AG08395 (cell line): ENCODE results near the gene SOX13.
A peak's percentile ranks its signal among the peaks of the same experiment; 100 is the strongest.

Experiments
- DNase-seq: peaks from one replicate; pipeline ENCODE4 v3.0.0; 2012; ENCODE audit warnings: mixed read lengths, low spot score

The SOX13 gene

GRCh38 chr1:204065174-204065985, 7.5 kb upstream of the SOX13 start:
- no peak for DNase-seq

GRCh38 chr1:204065986-204066300, 7.0 kb upstream of the SOX13 start:
- DNase-seq: no peak

GRCh38 chr1:204067935-204068334, 5.0 kb upstream of the SOX13 start:
- DNase-seq: no peak

GRCh38 chr1:204069887-204070286, 3.0 kb upstream of the SOX13 start:
- no peak for DNase-seq

GRCh38 chr1:204070895-204071294, 2.0 kb upstream of the SOX13 start:
- no peak for DNase-seq

- DNase-seq: no peak
These were observed 940 bp downstream of the SOX13 start for GRCh38 chr1:204073837-204074273.

- DNase-seq: peak; percentile 55
These were observed 1.6 kb downstream of the SOX13 start for GRCh38 chr1:204074274-204075138.

- DNase-seq: peak; percentile 36
These were observed 2.2 kb downstream of the SOX13 start for GRCh38 chr1:204075139-204075521.

GRCh38 chr1:204075890-204076846, 3.3 kb downstream of the SOX13 start:
- no peak for DNase-seq

- DNase-seq: peak; percentile 45
These were observed 4.0 kb downstream of the SOX13 start for GRCh38 chr1:204076891-204077290.

- DNase-seq: no peak
These were observed 5.2 kb downstream of the SOX13 start for GRCh38 chr1:204077979-204078696.

- DNase-seq: no peak
These were observed 6.7 kb downstream of the SOX13 start for GRCh38 chr1:204079608-204079999.

- DNase-seq: peak; percentile 96
These were observed 7.4 kb downstream of the SOX13 start for GRCh38 chr1:204080163-204080903.

- no peak for DNase-seq
These were observed 8.4 kb downstream of the SOX13 start for GRCh38 chr1:204081164-204081790.

GRCh38 chr1:204081791-204082513, 9.0 kb downstream of the SOX13 start:
- no peak for DNase-seq

GRCh38 chr1:204083491-204083890, 10.6 kb downstream of the SOX13 start:
- no peak for DNase-seq

GRCh38 chr1:204084247-204084772, 11.4 kb downstream of the SOX13 start:
- DNase-seq: no peak

- no peak for DNase-seq
These were observed 13.0 kb downstream of the SOX13 start for GRCh38 chr1:204085876-204086275.

GRCh38 chr1:204087181-204087892, 14.4 kb downstream of the SOX13 start:
- no peak for DNase-seq
